Measurements from ENCODE around the gene AGPS.

- TF ChIP-seq ZNF24 (tag by site-specific recombination; IDR thresholded peaks at IDR 0.05) = no peak
- TF ChIP-seq CTCF (tag by site-specific recombination; IDR thresholded peaks at IDR 0.05) = no peak
- TF ChIP-seq ZBTB44 (tag by site-specific recombination; IDR thresholded peaks at IDR 0.05) = no peak
- TF ChIP-seq OVOL3 (tag by site-specific recombination; IDR thresholded peaks at IDR 0.05) = no peak
- no peak for TF ChIP-seq ZNF23 (tag by site-specific recombination; IDR thresholded peaks at IDR 0.05; ENCODE audit: borderline replicate concordance)
- no peak for TF ChIP-seq ZNF37A (tag by site-specific recombination; IDR thresholded peaks at IDR 0.05)
- TF ChIP-seq ZNF585B (tag by site-specific recombination; IDR thresholded peaks at IDR 0.05) = no peak
- TF ChIP-seq ZBTB8A (tag by site-specific recombination; IDR thresholded peaks at IDR 0.05) = no peak
Measured at GRCh38 chr2:177559638-177560037, 167.1 kb downstream of the AGPS start.

Data from HEK293 (cell line).